Gastrocnemius medialis (tissue), 4 donors: Measurements from ENCODE around the gene RTTN. TPM values are rescaled to one million over a fixed set of nuclear protein-coding genes. Genes with fewer than 3 reads are reported as not detected.

Experiments used
- ATAC-seq, 2 donors: fragments of 150-250 bp; one replicate each; pipeline ENCODE4 v1.9.1; 2016
- DNase-seq, 2 donors: peaks; one replicate each; pipeline ENCODE4 v3.0.0-alpha.2; 2019
- H3K27ac ChIP-seq, 4 donors: fragments of 200-600 bp; sonication (generic); 1 replicate in 1 of 4; 2 replicates in 3 of 4; pipeline ENCODE4 v1.5.1; 2016 to 2018; ENCODE audit warnings: mild to moderate bottlenecking in 2 of 4, moderate library complexity in 1 of 4
- H3K27me3 ChIP-seq, 3 donors: fragments of 200-600 bp; sonication (generic) in 2 of 3; 1 replicate in 1 of 3; 2 replicates in 2 of 3; pipeline versions ENCODE4 v1.5.1 to v1.6.0; 2016 to 2019; ENCODE audit warnings: mild to moderate bottlenecking in 1 of 3, moderate library complexity in 1 of 3
- H3K36me3 ChIP-seq, 2 donors: fragments of 200-600 bp; sonication (generic) in 1 of 2; one replicate each; pipeline ENCODE4 v1.5.1; 2017 to 2018
- H3K4me1 ChIP-seq, 2 donors: fragments of 200-600 bp; sonication (generic) in 1 of 2; one replicate each; pipeline ENCODE4 v1.5.1; 2016 to 2017; ENCODE audit warnings: mild to moderate bottlenecking in 2 of 2
- H3K4me3 ChIP-seq, 4 donors: fragments of 200-600 bp; sonication (generic) in 3 of 4; 1 replicate in 1 of 4; 2 replicates in 3 of 4; pipeline ENCODE4 v1.5.1; 2016 to 2019; ENCODE audit warnings: mild to moderate bottlenecking in 2 of 4
- H3K9me3 ChIP-seq, 3 donors: fragments of 200-600 bp; sonication (generic) in 2 of 3; 1 replicate in 1 of 3; 2 replicates in 2 of 3; pipeline ENCODE4 v1.5.1; 2016 to 2019
- POLR2A ChIP-seq, 2 donors: fragments of 450-650 bp; IDR thresholded peaks; one replicate each; pipeline ENCODE4 v1.6.1; 2017; ENCODE audit warnings: antibody characterized with exemption in 2 of 2, mild to moderate bottlenecking in 2 of 2, moderate library complexity in 2 of 2
- in situ Hi-C, 4 donors: fragments of 200-750 bp; cut with MboI; loops; one replicate each; pipeline versions ENCODE4 v1.15.0 to v1.8.0; 2017; ENCODE audit warnings: low sequenced_read_pairs in 4 of 4
- intact Hi-C: fragments of 100-400 bp; cut with DNase I; formaldehyde crosslinking; loops from one replicate; pipeline ENCODE4 v1.15.1; 2023; ENCODE audit warnings: low total_unique reads
- total RNA-seq, 4 donors: library from RNA; depleted of rRNA; stranded (reverse); fragments of >200 nt; gene quantifications; one replicate each; pipeline versions ENCODE4 v1.1.0 to v1.2.3, GENCODE V29; 2016
- TF ChIP-seq, protein P1 (sequence below), 5 experiments: fragments of 450-650 bp in 3 of 5; fragments of 200-600 bp in 2 of 5; sonication (generic) in 2 of 5; IDR thresholded peaks in 4 of 5; conservative IDR thresholded peaks in 1 of 5; 1 replicate in 4 of 5; 2 replicates in 1 of 5; pipeline ENCODE4 v1.5.1; 2016 to 2019; ENCODE audit warnings: antibody characterized with exemption in 5 of 5, mild to moderate bottlenecking in 3 of 5, moderate library complexity in 3 of 5

RTTN gene
- total RNA-seq, 4 donors from 2014 or later, result 3.2 to 9.7 (median 4.9) TPM

DNA sequence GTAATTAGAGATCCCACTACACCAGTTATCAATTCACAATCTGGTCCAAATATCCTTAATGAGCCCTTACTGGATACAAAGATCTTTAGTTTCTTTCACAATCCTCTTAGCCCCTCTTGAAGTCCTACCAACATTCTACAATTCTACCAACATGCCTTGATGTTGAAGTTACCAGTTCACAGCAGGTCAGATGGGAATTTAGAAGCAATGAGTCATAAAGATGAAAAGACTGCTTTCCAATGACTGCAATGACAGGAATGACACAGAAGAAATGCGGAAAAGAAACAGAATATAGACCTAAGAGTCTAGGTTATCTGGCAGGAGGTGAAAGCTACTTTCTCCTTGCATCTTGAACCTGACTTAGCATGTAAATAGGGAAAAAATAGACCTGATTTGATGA is 24.5 kb downstream of the RTTN start:
- ATAC-seq (no peak), DNase-seq (no peak)
- in situ Hi-C loops, result no loop called here

DNA sequence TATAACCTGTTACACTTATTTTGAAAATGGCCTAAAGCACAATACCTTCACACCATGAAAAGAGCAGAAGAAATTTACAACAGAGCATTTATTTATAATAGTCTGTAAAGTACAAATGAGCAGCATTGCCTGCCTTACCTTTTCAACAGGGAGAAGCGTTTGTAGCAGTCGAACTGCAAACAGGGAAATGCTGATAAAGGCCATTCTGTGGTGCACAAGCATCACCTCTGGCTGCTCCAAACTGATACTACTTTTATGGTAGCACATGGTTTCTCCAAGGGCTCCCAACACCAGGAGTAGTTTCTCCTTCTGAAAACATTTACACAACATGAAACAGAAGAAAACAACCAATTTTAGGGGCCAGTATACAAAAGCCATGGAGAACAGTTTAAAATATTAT is 28.9 kb downstream of the RTTN start:
- no peaks in the 10 kb centered on the region for H3K27me3 ChIP-seq
- no peak overlapping the region for H3K4me3 ChIP-seq
- peaks cover 0 to 8% of the 10 kb centered on the region in 2 donors for H3K4me1 ChIP-seq
- TF ChIP-seq, protein P1, sequence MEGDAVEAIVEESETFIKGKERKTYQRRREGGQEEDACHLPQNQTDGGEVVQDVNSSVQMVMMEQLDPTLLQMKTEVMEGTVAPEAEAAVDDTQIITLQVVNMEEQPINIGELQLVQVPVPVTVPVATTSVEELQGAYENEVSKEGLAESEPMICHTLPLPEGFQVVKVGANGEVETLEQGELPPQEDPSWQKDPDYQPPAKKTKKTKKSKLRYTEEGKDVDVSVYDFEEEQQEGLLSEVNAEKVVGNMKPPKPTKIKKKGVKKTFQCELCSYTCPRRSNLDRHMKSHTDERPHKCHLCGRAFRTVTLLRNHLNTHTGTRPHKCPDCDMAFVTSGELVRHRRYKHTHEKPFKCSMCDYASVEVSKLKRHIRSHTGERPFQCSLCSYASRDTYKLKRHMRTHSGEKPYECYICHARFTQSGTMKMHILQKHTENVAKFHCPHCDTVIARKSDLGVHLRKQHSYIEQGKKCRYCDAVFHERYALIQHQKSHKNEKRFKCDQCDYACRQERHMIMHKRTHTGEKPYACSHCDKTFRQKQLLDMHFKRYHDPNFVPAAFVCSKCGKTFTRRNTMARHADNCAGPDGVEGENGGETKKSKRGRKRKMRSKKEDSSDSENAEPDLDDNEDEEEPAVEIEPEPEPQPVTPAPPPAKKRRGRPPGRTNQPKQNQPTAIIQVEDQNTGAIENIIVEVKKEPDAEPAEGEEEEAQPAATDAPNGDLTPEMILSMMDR (IDR thresholded peaks at IDR 0.05 in 4 of 5, conservative IDR thresholded peaks at IDR 0.05 in 1 of 5), result no peak
- TF ChIP-seq POLR2A (IDR thresholded peaks at IDR 0.05), result no peak
- ATAC-seq (no peak), DNase-seq (no peak)
- in situ Hi-C loops (no loop called here), intact Hi-C loops (no loop called here)
- no peak overlapping the region for H3K27ac ChIP-seq
- no peaks in the 10 kb centered on the region for H3K9me3 ChIP-seq
- H3K36me3 ChIP-seq, result peaks cover 0 to 6% of the 10 kb centered on the region in 2 donors

More for the DNA sequence above, 24.5 kb downstream of the RTTN start:
- no peak for TF ChIP-seq POLR2A (IDR thresholded peaks at IDR 0.05)
- TF ChIP-seq, protein P1 (IDR thresholded peaks at IDR 0.05 in 4 of 5, conservative IDR thresholded peaks at IDR 0.05 in 1 of 5), result no peak
- no peak overlapping the region for H3K27ac ChIP-seq
- H3K36me3 ChIP-seq, result peaks cover 0 to under 1% of the 10 kb centered on the region in 2 donors
- intact Hi-C loops, result no loop called here
- no peaks in the 10 kb centered on the region for H3K27me3 ChIP-seq
- H3K4me3 ChIP-seq, result no peak overlapping the region
- H3K4me1 ChIP-seq, result peaks cover 9 to 12% of the 10 kb centered on the region in 2 donors
- no peaks in the 10 kb centered on the region for H3K9me3 ChIP-seq

DNA sequence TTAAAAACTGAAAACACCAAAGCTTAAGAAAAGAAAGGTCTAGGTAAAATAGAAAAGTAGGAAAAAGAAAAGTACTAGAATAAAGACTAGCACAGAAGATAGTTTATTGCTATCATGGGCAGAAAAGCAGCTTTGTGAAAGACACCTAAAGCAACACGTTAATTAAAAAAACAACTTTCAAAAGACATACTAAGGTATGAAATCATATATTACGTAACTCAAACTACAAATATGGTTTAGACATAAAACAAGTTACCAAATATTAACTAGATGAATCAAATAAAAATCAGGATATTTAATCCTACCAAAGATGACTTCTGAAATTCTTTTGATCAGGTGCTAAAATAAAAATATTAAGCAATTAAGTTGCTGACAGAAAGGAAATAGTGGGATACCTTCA is 30.3 kb downstream of the RTTN start:
- TF ChIP-seq, protein P1 (IDR thresholded peaks at IDR 0.05 in 4 of 5, conservative IDR thresholded peaks at IDR 0.05 in 1 of 5), result no peak
- TF ChIP-seq POLR2A (IDR thresholded peaks at IDR 0.05), result no peak
- Histone ChIP-seq H3K27ac (no peak overlapping the region), H3K9me3 (no peaks in the 10 kb centered on the region), H3K36me3 (peaks cover 0 to 6% of the 10 kb centered on the region in 2 donors), H3K4me1 (no peaks in the 10 kb centered on the region), H3K27me3 (no peaks in the 10 kb centered on the region), H3K4me3 (no peak overlapping the region)
- DNase-seq (no peak), ATAC-seq (no peak)
- intact Hi-C loops (no loop called here), in situ Hi-C loops (no loop called here)

DNA sequence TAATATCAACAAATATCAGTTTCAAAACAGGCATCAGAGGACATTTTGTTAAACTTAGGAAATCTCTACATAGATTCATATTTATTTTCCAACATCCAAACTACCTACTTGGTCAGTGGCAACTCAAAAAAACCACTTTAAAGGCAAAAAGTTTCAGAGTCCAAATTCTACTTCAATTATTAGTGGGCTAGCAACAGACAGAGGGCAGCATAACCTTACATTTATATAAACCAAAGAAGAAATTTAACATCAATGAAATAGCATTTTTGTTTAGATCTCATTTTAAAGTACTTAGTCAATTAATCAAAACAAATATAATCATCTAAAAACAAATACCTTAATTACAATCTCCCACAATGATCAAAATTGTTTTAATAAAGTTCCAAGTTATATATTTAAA is 33.3 kb downstream of the RTTN start:
- Histone ChIP-seq H3K4me3 (no peak overlapping the region), H3K36me3 (peaks cover 0 to 6% of the 10 kb centered on the region in 2 donors), H3K9me3 (no peaks in the 10 kb centered on the region), H3K27me3 (no peaks in the 10 kb centered on the region), H3K4me1 (no peaks in the 10 kb centered on the region), H3K27ac (no peak overlapping the region)
- ATAC-seq, result no peak
- in situ Hi-C loops, result no loop called here
- TF ChIP-seq, protein P1 (IDR thresholded peaks at IDR 0.05 in 4 of 5, conservative IDR thresholded peaks at IDR 0.05 in 1 of 5), result no peak
- no peak for TF ChIP-seq POLR2A (IDR thresholded peaks at IDR 0.05)
- no peak for DNase-seq
- intact Hi-C loops, result no loop called here

DNA sequence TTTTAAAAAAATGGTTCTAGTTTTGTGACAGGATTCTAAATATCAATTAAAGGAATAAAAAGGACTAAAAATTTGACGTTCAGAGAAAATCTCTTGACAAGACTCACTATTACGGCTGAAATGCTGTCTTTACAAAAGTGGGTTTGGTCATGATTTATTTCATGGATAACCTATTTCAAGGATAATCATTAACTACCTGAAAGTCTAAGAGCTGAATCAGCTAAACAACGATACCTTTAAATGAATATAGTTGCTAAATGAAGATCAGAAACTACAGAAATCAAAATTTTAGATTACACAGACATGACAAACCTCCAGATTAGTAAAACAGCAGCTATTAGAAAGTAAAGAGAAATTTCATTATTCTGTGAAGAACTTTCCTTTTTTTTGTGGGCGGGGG is 35.7 kb downstream of the RTTN start:
- H3K4me1 ChIP-seq, result no peaks in the 10 kb centered on the region
- DNase-seq, result no peak
- in situ Hi-C loops (no loop called here), intact Hi-C loops (no loop called here)
- ATAC-seq, result no peak
- TF ChIP-seq, protein P1 (IDR thresholded peaks at IDR 0.05 in 4 of 5, conservative IDR thresholded peaks at IDR 0.05 in 1 of 5), result no peak
- no peak for TF ChIP-seq POLR2A (IDR thresholded peaks at IDR 0.05)
- no peaks in the 10 kb centered on the region for H3K27me3 ChIP-seq
- no peaks in the 10 kb centered on the region for H3K36me3 ChIP-seq
- no peaks in the 10 kb centered on the region for H3K9me3 ChIP-seq
- no peak overlapping the region for H3K4me3 ChIP-seq
- H3K27ac ChIP-seq, result no peak overlapping the region
